ENCODE measurements around the gene SPTLC3. TPM values are rescaled to one million over a fixed set of nuclear protein-coding genes. Genes with fewer than 3 reads are reported as not detected.

SPTLC3 gene
- total RNA-seq, 2 experiments from 2014 or later, result not detected

- Mint-ChIP-seq H3K9me3 (no peaks in the 10 kb centered on the region), H3K4me1 (no peaks in the 10 kb centered on the region), H3K4me3 (no peak overlapping the region), H3K36me3 (ENCODE audit: low read depth) (no peaks in the 10 kb centered on the region), H3K27me3 (peaks cover 11% of the 10 kb centered on the region), H3K27ac (no peak overlapping the region)
- DNase-seq, result no peak
- POLR2A ChIA-PET, result no interaction called here
- CTCF ChIA-PET, result no interaction called here
Observed at GRCh38 chr20:13149371-13150105, 140.8 kb downstream of the SPTLC3 start.

GRCh38 chr20:13158369-13158768 is 149.6 kb downstream of the SPTLC3 start:
- no peak for DNase-seq
- Mint-ChIP-seq H3K9me3 (no peaks in the 10 kb centered on the region), H3K27me3 (no peaks in the 10 kb centered on the region), H3K27ac (no peak overlapping the region), H3K4me1 (no peaks in the 10 kb centered on the region), H3K36me3 (ENCODE audit: low read depth) (no peaks in the 10 kb centered on the region), H3K4me3 (no peak overlapping the region)
- POLR2A ChIA-PET, result no interaction called here
- CTCF ChIA-PET, result no interaction called here

GRCh38 chr20:13159889-13160288 is 151.1 kb downstream of the SPTLC3 start:
- no peak overlapping the region for H3K27ac Mint-ChIP-seq
- H3K4me3 Mint-ChIP-seq, result no peak overlapping the region
- ChIA-PET CTCF (no interaction called here), POLR2A (no interaction called here)
- DNase-seq, result no peak
- H3K36me3 Mint-ChIP-seq (ENCODE audit: low read depth), result no peaks in the 10 kb centered on the region
- H3K9me3 Mint-ChIP-seq, result no peaks in the 10 kb centered on the region
- H3K27me3 Mint-ChIP-seq, result no peaks in the 10 kb centered on the region
- no peaks in the 10 kb centered on the region for H3K4me1 Mint-ChIP-seq

GRCh38 chr20:13165203-13165602 is 156.4 kb downstream of the SPTLC3 start:
- H3K27me3 Mint-ChIP-seq, result no peaks in the 10 kb centered on the region
- no peaks in the 10 kb centered on the region for H3K4me1 Mint-ChIP-seq

GRCh38 chr20:13166011-13166410 is 157.2 kb downstream of the SPTLC3 start:
- Mint-ChIP-seq H3K9me3 (no peaks in the 10 kb centered on the region), H3K36me3 (ENCODE audit: low read depth) (no peaks in the 10 kb centered on the region), H3K4me1 (no peaks in the 10 kb centered on the region), H3K27ac (no peak overlapping the region), H3K4me3 (no peak overlapping the region), H3K27me3 (no peaks in the 10 kb centered on the region)
- no peak for DNase-seq
- CTCF ChIA-PET, result no interaction called here
- POLR2A ChIA-PET, result no interaction called here

More at GRCh38 chr20:13165203-13165602, 156.4 kb downstream of the SPTLC3 start:
- Mint-ChIP-seq H3K36me3 (ENCODE audit: low read depth) (no peaks in the 10 kb centered on the region), H3K9me3 (no peaks in the 10 kb centered on the region), H3K4me3 (no peak overlapping the region), H3K27ac (no peak overlapping the region)
- DNase-seq, result no peak
- ChIA-PET CTCF (no interaction called here), POLR2A (no interaction called here)

GRCh38 chr20:13166437-13166836 is 157.7 kb downstream of the SPTLC3 start:
- ChIA-PET CTCF (no interaction called here), POLR2A (no interaction called here)
- Mint-ChIP-seq H3K27me3 (no peaks in the 10 kb centered on the region), H3K9me3 (no peaks in the 10 kb centered on the region), H3K36me3 (ENCODE audit: low read depth) (no peaks in the 10 kb centered on the region), H3K4me3 (no peak overlapping the region), H3K27ac (no peak overlapping the region), H3K4me1 (no peaks in the 10 kb centered on the region)
- no peak for DNase-seq

- peaks cover 4% of the 10 kb centered on the region for H3K27me3 Mint-ChIP-seq
- no peak overlapping the region for H3K4me3 Mint-ChIP-seq
- POLR2A ChIA-PET, result no interaction called here
- no peak overlapping the region for H3K27ac Mint-ChIP-seq
- no peaks in the 10 kb centered on the region for H3K36me3 Mint-ChIP-seq (ENCODE audit: low read depth)
- DNase-seq, result no peak
- no peaks in the 10 kb centered on the region for H3K4me1 Mint-ChIP-seq
- no peaks in the 10 kb centered on the region for H3K9me3 Mint-ChIP-seq
- CTCF ChIA-PET, result no interaction called here
Observed at GRCh38 chr20:13169086-13169485, 160.3 kb downstream of the SPTLC3 start.

GRCh38 chr20:13170771-13171170 is 162.0 kb downstream of the SPTLC3 start:
- Mint-ChIP-seq H3K27ac (no peak overlapping the region), H3K4me1 (no peaks in the 10 kb centered on the region), H3K36me3 (ENCODE audit: low read depth) (no peaks in the 10 kb centered on the region), H3K27me3 (peaks cover 4% of the 10 kb centered on the region), H3K4me3 (no peak overlapping the region), H3K9me3 (no peaks in the 10 kb centered on the region)
- no peak for DNase-seq
- ChIA-PET POLR2A (no interaction called here), CTCF (no interaction called here)

- Mint-ChIP-seq H3K4me1 (no peaks in the 10 kb centered on the region), H3K27me3 (peaks cover 8% of the 10 kb centered on the region), H3K9me3 (no peaks in the 10 kb centered on the region), H3K27ac (no peak overlapping the region), H3K36me3 (ENCODE audit: low read depth) (no peaks in the 10 kb centered on the region), H3K4me3 (no peak overlapping the region)
- POLR2A ChIA-PET, result no interaction called here
- no peak for DNase-seq
- CTCF ChIA-PET, result no interaction called here
Observed at GRCh38 chr20:13173201-13173600, 164.4 kb downstream of the SPTLC3 start.

- no peaks in the 10 kb centered on the region for H3K36me3 Mint-ChIP-seq (ENCODE audit: low read depth)
- ChIA-PET POLR2A (no interaction called here), CTCF (no interaction called here)
- H3K9me3 Mint-ChIP-seq, result no peaks in the 10 kb centered on the region
- H3K4me3 Mint-ChIP-seq, result no peak overlapping the region
- no peak for DNase-seq
- no peak overlapping the region for H3K27ac Mint-ChIP-seq
- peaks cover 8% of the 10 kb centered on the region for H3K27me3 Mint-ChIP-seq
- H3K4me1 Mint-ChIP-seq, result no peaks in the 10 kb centered on the region
Observed at GRCh38 chr20:13174402-13174801, 165.6 kb downstream of the SPTLC3 start.

GRCh38 chr20:13180986-13181889 is 172.5 kb downstream of the SPTLC3 start:
- no peaks in the 10 kb centered on the region for H3K36me3 Mint-ChIP-seq (ENCODE audit: low read depth)
- no peak for DNase-seq
- H3K27ac Mint-ChIP-seq, result no peak overlapping the region
- H3K9me3 Mint-ChIP-seq, result no peaks in the 10 kb centered on the region
- H3K27me3 Mint-ChIP-seq, result peaks cover 8% of the 10 kb centered on the region
- H3K4me1 Mint-ChIP-seq, result peaks cover 1% of the 10 kb centered on the region
- CTCF ChIA-PET, result no interaction called here
- H3K4me3 Mint-ChIP-seq, result no peak overlapping the region
- POLR2A ChIA-PET, result no interaction called here

- POLR2A ChIA-PET, result no interaction called here
- DNase-seq, result no peak
- Mint-ChIP-seq H3K27me3 (peaks cover 4% of the 10 kb centered on the region), H3K4me3 (no peak overlapping the region), H3K27ac (no peak overlapping the region), H3K9me3 (no peaks in the 10 kb centered on the region), H3K4me1 (peaks cover 1% of the 10 kb centered on the region), H3K36me3 (ENCODE audit: low read depth) (no peaks in the 10 kb centered on the region)
- CTCF ChIA-PET, result no interaction called here
Observed at GRCh38 chr20:13183005-13183404, 174.2 kb downstream of the SPTLC3 start.

- no peak overlapping the region for H3K27ac Mint-ChIP-seq
- ChIA-PET POLR2A (no interaction called here), CTCF (no interaction called here)
- H3K9me3 Mint-ChIP-seq, result no peaks in the 10 kb centered on the region
- H3K27me3 Mint-ChIP-seq, result peaks cover 6% of the 10 kb centered on the region
- no peaks in the 10 kb centered on the region for H3K36me3 Mint-ChIP-seq (ENCODE audit: low read depth)
- H3K4me3 Mint-ChIP-seq, result no peak overlapping the region
- no peak for DNase-seq
- peaks cover 1% of the 10 kb centered on the region for H3K4me1 Mint-ChIP-seq
Observed at GRCh38 chr20:13186043-13186774, 177.4 kb downstream of the SPTLC3 start.
